ENCODE data around the gene BAIAP2.

The BAIAP2 gene

GRCh38 chr17:81129289-81129688 is 94.3 kb downstream of the BAIAP2 start:
- no peak for TF ChIP-seq EZH2phosphoT487 (IDR thresholded peaks at IDR 0.05; ENCODE audit: borderline replicate concordance)
- TF ChIP-seq, protein P1, sequence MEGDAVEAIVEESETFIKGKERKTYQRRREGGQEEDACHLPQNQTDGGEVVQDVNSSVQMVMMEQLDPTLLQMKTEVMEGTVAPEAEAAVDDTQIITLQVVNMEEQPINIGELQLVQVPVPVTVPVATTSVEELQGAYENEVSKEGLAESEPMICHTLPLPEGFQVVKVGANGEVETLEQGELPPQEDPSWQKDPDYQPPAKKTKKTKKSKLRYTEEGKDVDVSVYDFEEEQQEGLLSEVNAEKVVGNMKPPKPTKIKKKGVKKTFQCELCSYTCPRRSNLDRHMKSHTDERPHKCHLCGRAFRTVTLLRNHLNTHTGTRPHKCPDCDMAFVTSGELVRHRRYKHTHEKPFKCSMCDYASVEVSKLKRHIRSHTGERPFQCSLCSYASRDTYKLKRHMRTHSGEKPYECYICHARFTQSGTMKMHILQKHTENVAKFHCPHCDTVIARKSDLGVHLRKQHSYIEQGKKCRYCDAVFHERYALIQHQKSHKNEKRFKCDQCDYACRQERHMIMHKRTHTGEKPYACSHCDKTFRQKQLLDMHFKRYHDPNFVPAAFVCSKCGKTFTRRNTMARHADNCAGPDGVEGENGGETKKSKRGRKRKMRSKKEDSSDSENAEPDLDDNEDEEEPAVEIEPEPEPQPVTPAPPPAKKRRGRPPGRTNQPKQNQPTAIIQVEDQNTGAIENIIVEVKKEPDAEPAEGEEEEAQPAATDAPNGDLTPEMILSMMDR (conservative IDR thresholded peaks at IDR 0.05; ENCODE audit: low read length), result peak; percentile 30; the same call in 1 of the 2 replicates
- no peaks in the 10 kb centered on the region for H3K9me3 ChIP-seq (ENCODE audit: insufficient read depth, low read depth, low read length)
- no peaks in the 10 kb centered on the region for H3K36me3 ChIP-seq (ENCODE audit: insufficient read depth, low read length)
- H4K20me1 ChIP-seq (ENCODE audit: insufficient read depth, low read length, poor library complexity, severe bottlenecking), result no peaks in the 10 kb centered on the region
- H3K9me2 ChIP-seq (replicated peaks; ENCODE audit: low read depth, low read length), result no peaks in the 10 kb centered on the region
- H3K9ac ChIP-seq (ENCODE audit: low read depth, low read length, poor library complexity, severe bottlenecking), result no peak overlapping the region
- no peaks in the 10 kb centered on the region for H3K4me1 ChIP-seq (ENCODE audit: insufficient read depth, low read length, poor library complexity, severe bottlenecking)
- no peaks in the 10 kb centered on the region for H3F3A ChIP-seq (ENCODE audit: low read depth)
- no peaks in the 10 kb centered on the region for H3K27me3 ChIP-seq (ENCODE audit: insufficient read depth, low read length, poor library complexity, severe bottlenecking)
- no peak overlapping the region for H2AFZ ChIP-seq (ENCODE audit: low read length)
- H3K4me2 ChIP-seq (ENCODE audit: low read depth, low read length, poor library complexity, severe bottlenecking), result no peak overlapping the region
- no peak overlapping the region for H3K4me3 ChIP-seq (ENCODE audit: low read length, poor library complexity, severe bottlenecking)
- H3K79me2 ChIP-seq (ENCODE audit: insufficient read depth, low read length), result no peaks in the 10 kb centered on the region

GRCh38 chr17:81129711-81130367 is 94.9 kb downstream of the BAIAP2 start:
- H3K9me3 ChIP-seq (ENCODE audit: insufficient read depth, low read depth, low read length), result no peaks in the 10 kb centered on the region
- H4K20me1 ChIP-seq (ENCODE audit: insufficient read depth, low read length, poor library complexity, severe bottlenecking), result no peaks in the 10 kb centered on the region
- no peaks in the 10 kb centered on the region for H3F3A ChIP-seq (ENCODE audit: low read depth)
- no peaks in the 10 kb centered on the region for H3K36me3 ChIP-seq (ENCODE audit: insufficient read depth, low read length)
- H3K9me2 ChIP-seq (replicated peaks; ENCODE audit: low read depth, low read length), result no peaks in the 10 kb centered on the region
- no peak overlapping the region for H3K4me2 ChIP-seq (ENCODE audit: low read depth, low read length, poor library complexity, severe bottlenecking)
- H3K4me3 ChIP-seq (ENCODE audit: low read length, poor library complexity, severe bottlenecking), result no peak overlapping the region
- no peak overlapping the region for H2AFZ ChIP-seq (ENCODE audit: low read length)
- no peak overlapping the region for H3K9ac ChIP-seq (ENCODE audit: low read depth, low read length, poor library complexity, severe bottlenecking)
- no peaks in the 10 kb centered on the region for H3K79me2 ChIP-seq (ENCODE audit: insufficient read depth, low read length)
- TF ChIP-seq, protein P1 (conservative IDR thresholded peaks at IDR 0.05; ENCODE audit: low read length), result no peak
- TF ChIP-seq EZH2phosphoT487 (IDR thresholded peaks at IDR 0.05; ENCODE audit: borderline replicate concordance), result no peak
- H3K4me1 ChIP-seq (ENCODE audit: insufficient read depth, low read length, poor library complexity, severe bottlenecking), result no peaks in the 10 kb centered on the region
- H3K27me3 ChIP-seq (ENCODE audit: insufficient read depth, low read length, poor library complexity, severe bottlenecking), result no peaks in the 10 kb centered on the region

DNA sequence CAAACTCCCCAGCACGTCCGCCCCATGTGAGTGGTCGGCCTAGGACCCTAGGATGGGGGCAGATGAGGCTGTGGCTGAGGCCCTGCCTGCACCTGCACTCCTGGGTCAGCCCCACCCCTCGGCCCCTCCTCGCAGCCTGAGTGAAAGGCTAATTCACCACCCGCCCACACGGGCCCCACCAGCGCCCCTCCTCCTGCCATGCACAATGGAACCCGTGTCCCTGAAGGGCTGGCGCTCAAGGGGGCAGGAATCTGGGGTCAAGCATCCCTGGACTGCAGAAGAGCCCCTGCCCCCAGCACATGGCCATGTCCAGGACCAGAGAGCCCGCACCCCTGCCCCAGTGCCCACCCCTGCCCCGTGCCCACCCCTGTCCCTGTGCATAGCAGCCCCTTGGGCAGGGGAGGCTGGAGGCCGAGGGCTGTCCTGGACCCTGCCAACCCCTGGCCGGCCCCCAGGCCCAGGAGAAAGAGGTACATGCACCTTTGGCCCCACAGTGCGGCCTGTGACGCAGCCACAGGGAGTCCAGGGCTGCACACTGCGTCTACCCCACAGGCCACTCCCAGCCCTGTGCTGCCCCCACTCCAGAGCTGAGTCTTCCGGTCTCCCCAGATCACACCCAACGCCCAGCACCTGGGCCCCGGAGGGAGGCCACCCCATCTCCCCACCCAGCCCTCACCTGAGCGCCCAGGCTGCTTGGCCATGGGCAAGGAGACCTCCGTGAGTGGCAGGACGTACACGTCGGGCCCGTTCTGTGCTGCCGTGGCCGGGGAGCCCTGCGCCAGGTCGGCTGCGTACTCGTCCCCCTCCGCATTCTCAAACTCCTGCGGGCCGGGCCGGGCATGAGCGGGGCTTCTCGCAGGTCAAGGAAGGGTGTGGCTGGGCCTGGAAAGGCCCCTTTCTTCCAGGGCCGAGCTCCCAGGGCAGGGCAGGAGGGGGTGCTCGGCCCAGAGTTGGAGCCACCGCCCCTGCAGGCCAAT is 95.7 kb downstream of the BAIAP2 start:
- Histone ChIP-seq H4K20me1 (ENCODE audit: insufficient read depth, low read length, poor library complexity, severe bottlenecking) (no peaks in the 10 kb centered on the region), H3K9me3 (ENCODE audit: insufficient read depth, low read depth, low read length) (no peaks in the 10 kb centered on the region), H3K27me3 (ENCODE audit: insufficient read depth, low read length, poor library complexity, severe bottlenecking) (no peaks in the 10 kb centered on the region), H3K4me1 (ENCODE audit: insufficient read depth, low read length, poor library complexity, severe bottlenecking) (no peaks in the 10 kb centered on the region), H3K9ac (ENCODE audit: low read depth, low read length, poor library complexity, severe bottlenecking) (no peak overlapping the region), H2AFZ (ENCODE audit: low read length) (no peak overlapping the region), H3K79me2 (ENCODE audit: insufficient read depth, low read length) (no peaks in the 10 kb centered on the region), H3K36me3 (ENCODE audit: insufficient read depth, low read length) (no peaks in the 10 kb centered on the region), H3K4me3 (ENCODE audit: low read length, poor library complexity, severe bottlenecking) (no peak overlapping the region), H3K4me2 (ENCODE audit: low read depth, low read length, poor library complexity, severe bottlenecking) (no peak overlapping the region), H3F3A (ENCODE audit: low read depth) (no peaks in the 10 kb centered on the region), H3K9me2 (replicated peaks; ENCODE audit: low read depth, low read length) (no peaks in the 10 kb centered on the region)
- TF ChIP-seq, protein P1 (conservative IDR thresholded peaks at IDR 0.05; ENCODE audit: low read length), result no peak
- TF ChIP-seq EZH2phosphoT487 (IDR thresholded peaks at IDR 0.05; ENCODE audit: borderline replicate concordance), result no peak

Data from Loucy (cell line).